Measurements from ENCODE around the gene LUZP1.
A peak's percentile ranks its signal among the peaks of the same experiment; 100 is the strongest.

Gene LUZP1

DNA sequence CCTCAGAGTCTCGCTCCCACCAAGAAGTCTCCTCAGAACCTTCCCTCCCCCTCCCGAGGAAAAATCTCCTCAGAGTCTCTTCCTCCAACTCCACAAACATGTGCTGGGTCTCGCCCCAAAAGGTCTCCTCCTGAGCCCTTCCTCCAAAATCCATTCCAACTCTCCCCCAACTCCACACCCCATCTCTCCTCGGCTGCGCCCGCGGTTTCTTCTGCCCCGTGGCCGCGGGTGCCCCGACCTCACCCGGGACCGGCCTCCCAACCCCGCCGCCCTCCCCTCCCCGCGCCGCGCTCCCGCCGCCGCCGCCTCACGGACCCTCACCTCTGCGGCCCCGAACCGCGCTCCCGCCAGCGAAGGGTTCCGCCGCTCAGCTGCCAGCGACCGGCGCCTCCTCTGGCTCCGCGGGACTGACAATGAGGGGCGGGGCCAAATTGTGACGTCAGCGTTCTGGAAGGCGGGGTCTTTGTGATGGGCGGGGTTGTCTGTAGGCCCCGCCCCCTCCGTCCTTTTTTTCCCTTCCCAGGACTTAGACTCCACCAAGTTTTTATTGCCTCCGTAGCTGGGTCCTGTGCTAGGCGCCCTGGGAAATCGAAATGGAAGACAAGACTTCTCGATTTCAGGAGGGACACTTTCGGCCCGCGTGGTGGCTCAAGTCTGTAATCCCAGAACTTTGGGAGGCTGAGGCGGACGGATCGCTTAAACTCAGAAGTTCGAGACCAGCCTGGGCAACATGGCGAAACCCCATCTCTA lies at the start of gene LUZP1:
TSS of gene LUZP1 (minus strand) at position 412 of the 750 bp plus-strand sequence.
- peak; percentile 94 for DNase-seq (ENCODE audit: low spot score)
- TF ChIP-seq, protein P1, sequence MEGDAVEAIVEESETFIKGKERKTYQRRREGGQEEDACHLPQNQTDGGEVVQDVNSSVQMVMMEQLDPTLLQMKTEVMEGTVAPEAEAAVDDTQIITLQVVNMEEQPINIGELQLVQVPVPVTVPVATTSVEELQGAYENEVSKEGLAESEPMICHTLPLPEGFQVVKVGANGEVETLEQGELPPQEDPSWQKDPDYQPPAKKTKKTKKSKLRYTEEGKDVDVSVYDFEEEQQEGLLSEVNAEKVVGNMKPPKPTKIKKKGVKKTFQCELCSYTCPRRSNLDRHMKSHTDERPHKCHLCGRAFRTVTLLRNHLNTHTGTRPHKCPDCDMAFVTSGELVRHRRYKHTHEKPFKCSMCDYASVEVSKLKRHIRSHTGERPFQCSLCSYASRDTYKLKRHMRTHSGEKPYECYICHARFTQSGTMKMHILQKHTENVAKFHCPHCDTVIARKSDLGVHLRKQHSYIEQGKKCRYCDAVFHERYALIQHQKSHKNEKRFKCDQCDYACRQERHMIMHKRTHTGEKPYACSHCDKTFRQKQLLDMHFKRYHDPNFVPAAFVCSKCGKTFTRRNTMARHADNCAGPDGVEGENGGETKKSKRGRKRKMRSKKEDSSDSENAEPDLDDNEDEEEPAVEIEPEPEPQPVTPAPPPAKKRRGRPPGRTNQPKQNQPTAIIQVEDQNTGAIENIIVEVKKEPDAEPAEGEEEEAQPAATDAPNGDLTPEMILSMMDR (IDR thresholded peaks at IDR 0.05; ENCODE audit: borderline replicate concordance, control extremely low read depth, extremely low read depth, insufficient read depth, missing control alignments), result peak; percentile 17
- in situ Hi-C loops (cut with MboI; ENCODE audit: low sequenced_read_pairs, unreplicated experiment), result no loop called here

DNA sequence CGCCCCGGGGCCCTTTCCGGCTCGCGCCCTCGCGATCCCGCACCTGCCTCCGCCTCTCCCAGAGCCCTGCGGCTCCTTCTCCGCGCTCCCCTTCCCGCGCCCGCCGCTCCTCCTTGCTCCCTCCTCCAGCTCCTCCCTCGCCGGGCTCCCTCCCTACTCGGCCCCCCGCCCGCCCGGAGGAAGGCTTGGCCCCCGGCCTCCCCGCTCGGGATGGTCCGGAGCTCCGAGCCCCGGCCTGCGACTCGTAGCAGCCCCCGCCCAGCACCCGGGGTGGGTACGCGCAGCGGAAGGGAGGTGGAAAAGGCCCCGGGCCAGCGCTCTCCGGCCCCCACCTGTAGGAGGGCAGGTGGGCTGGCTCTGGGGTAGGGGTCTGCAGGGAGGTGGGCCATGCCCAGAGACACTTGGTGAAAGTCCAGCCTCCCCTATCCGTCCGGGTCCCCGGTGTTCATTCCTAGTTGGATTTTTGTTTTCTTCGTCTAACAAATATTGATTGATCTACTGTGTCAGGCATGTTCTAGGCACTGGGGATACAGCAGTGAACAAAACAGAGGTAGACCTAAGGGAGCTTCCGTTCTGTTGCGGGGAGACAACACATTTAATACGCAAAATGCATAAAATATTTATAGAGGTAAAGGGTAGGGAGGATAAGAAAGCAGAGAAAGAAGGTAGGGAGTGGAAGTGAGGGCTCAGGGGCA lies 48.9 kb upstream of the LUZP1 start, which contains the start of gene HTR1D:
TSS of gene HTR1D (minus strand) at position 82 of the 695 bp plus-strand sequence. CDS start 23,283 bp downstream, outside the sequence.
- peak; percentile 39 for DNase-seq (ENCODE audit: low spot score)
- TF ChIP-seq, protein P1 (IDR thresholded peaks at IDR 0.05; ENCODE audit: borderline replicate concordance, control extremely low read depth, extremely low read depth, insufficient read depth, missing control alignments), result no peak
- in situ Hi-C loops (cut with MboI; ENCODE audit: low sequenced_read_pairs, unreplicated experiment), result no loop called here

DNA sequence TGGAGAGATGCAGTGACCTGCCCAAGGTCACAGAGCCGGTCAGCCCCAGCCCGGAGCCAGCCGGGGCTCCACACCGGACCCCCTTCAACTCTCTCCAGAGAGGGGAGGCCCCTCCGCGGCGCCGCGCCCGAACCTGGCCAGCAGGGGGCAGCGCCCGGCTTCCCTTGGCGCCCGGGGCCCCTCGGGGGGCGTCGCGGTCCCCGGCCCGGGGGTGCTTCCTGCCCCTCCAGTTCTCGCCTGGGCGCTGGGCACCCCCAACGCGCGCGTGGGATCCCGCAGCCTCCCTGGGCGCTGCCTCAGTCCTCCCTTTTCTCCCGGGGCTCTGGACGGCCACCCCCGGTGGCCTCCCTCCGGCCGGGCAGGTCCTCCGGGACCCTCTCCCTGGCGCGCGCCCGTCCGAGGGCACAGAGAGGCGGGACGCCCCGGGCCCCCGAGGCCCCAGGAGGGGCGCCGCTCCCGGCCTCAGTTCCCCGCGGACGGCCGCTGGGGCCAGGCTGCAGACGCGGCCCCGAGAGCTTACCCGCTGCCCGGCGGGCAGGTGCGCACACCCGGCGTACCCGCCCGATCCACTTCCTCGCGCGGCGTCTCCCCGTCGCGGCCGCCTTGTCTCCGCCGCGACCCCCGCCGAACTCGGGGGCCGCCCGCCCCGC lies 48.2 kb upstream of the LUZP1 start:
- TF ChIP-seq, protein P1 (IDR thresholded peaks at IDR 0.05; ENCODE audit: borderline replicate concordance, control extremely low read depth, extremely low read depth, insufficient read depth, missing control alignments), result peak; percentile 39
- DNase-seq (ENCODE audit: low spot score), result peak; percentile 76
- in situ Hi-C loops (cut with MboI; ENCODE audit: low sequenced_read_pairs, unreplicated experiment), result no loop called here

DNA sequence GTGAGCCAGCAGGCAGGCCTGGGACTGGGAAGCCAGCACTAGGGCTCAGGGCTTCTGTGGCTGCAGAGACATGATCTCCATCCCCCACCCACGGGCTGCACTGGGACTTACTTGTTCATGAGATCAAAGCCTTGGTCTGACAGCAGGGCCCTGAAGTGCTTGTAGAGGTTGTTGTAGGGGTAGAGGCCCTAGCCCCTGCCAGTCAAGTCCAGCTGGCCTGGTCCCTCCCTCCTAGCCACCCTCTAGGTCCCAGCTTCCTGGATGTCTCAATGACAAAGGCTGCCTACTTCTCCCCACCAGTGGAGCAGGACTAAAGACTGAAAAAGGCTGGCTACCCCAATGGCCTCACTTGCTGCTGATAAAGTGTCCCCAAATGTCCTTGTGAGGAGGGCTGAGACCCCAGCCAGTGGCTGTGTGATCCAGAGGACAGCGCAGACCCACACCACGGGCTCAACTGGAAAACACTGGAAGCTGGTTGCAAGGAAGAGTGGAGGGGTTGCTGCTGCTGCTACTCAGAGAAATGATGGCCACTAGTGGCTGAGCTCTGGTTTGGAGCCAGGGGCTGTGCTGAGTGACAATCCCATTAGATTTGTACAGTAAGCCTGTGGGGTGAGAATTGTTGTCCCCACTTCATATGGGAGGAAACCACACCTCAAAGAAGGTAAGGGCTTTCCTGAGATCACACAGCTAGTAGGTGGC lies 47.2 kb upstream of the LUZP1 start:
- in situ Hi-C loops (cut with MboI; ENCODE audit: low sequenced_read_pairs, unreplicated experiment), result no loop called here
- TF ChIP-seq, protein P1 (IDR thresholded peaks at IDR 0.05; ENCODE audit: borderline replicate concordance, control extremely low read depth, extremely low read depth, insufficient read depth, missing control alignments), result no peak
- DNase-seq (ENCODE audit: low spot score), result no peak

DNA sequence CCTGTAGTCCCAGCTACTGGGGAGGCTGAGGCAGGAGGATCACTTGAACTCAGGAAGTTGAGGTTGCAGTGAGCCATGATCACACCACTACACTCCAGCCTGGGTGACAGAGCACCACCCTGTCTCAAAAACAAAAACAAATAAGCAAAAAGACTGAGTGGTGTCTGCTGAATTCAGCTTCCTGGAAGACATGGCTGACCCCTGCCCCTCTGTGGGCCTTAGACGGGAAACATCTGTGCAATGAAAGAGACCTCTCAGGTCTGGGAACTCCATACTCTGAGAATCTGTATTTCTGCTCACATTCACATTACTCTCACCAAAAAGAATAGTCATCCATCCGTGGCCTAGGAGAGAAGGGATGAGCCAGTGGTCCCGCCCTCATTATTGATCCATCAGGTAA lies 46.6 kb upstream of the LUZP1 start:
- in situ Hi-C loops (cut with MboI; ENCODE audit: low sequenced_read_pairs, unreplicated experiment), result no loop called here
- TF ChIP-seq, protein P1 (IDR thresholded peaks at IDR 0.05; ENCODE audit: borderline replicate concordance, control extremely low read depth, extremely low read depth, insufficient read depth, missing control alignments), result no peak
- no peak for DNase-seq (ENCODE audit: low spot score)

DNA sequence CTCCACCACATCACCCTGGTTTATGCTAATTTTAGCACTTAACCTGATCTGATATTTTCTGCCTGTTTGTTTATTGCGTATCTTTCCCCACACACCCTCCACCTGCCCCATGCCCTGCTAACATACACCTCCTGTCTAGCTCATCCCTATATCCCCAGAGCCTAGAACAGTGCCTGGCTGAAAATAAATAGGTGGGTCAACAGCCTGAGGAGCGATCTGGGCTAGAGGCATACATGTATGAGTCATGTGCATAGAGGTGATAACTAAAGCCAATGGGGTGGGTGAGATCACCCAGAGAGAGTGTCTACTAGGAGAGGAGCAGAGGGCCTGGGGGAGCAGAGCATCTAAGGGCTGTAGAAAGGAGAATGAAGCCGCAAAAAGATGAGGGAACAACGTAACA lies 46.0 kb upstream of the LUZP1 start:
- in situ Hi-C loops (cut with MboI; ENCODE audit: low sequenced_read_pairs, unreplicated experiment), result no loop called here
- DNase-seq (ENCODE audit: low spot score), result no peak
- TF ChIP-seq, protein P1 (IDR thresholded peaks at IDR 0.05; ENCODE audit: borderline replicate concordance, control extremely low read depth, extremely low read depth, insufficient read depth, missing control alignments), result no peak

Measured in GM13976 (cell line).